Stimulated activated memory B cell treated with anti-CD40 and anti-IgM and Interleukin-4, amounts not matched to agents 10 μg/mL and 1 μg/mL and 100 μg/mL, for 72 hours (primary cell): ENCODE results near the gene CCL25.
"Not testable (repeated sequence)": the region's sequence is repeated elsewhere in the genome, so short reads cannot be mapped to it uniquely, and the experiment has no call there.

Experiments
- ATAC-seq: fragments of 150-1000 bp; cut with Tn5 transposase; 2 replicates; pipeline ENCODE4 v1.10.0; 2021
- H3K27ac Mint-ChIP-seq: one replicate; pipeline ENCODE4 v1.8.0; 2022; ENCODE audit warnings: mild to moderate bottlenecking, mixed read lengths
- H3K27me3 Mint-ChIP-seq: one replicate; pipeline ENCODE4 v1.8.0; 2022; ENCODE audit warnings: mixed read lengths
- H3K36me3 Mint-ChIP-seq: one replicate; pipeline ENCODE4 v1.8.0; 2022; ENCODE audit warnings: mixed read lengths
- H3K4me1 Mint-ChIP-seq: one replicate; pipeline ENCODE4 v1.8.0; 2022; ENCODE audit warnings: mixed read lengths
- H3K4me3 Mint-ChIP-seq: one replicate; pipeline ENCODE4 v1.8.0; 2022; ENCODE audit warnings: mild to moderate bottlenecking, moderate library complexity, mixed read lengths
- H3K9me3 Mint-ChIP-seq: one replicate; pipeline ENCODE4 v1.8.0; 2022; ENCODE audit warnings: mixed read lengths

The CCL25 gene, protein sequence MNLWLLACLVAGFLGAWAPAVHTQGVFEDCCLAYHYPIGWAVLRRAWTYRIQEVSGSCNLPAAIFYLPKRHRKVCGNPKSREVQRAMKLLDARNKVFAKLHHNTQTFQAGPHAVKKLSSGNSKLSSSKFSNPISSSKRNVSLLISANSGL

DNA sequence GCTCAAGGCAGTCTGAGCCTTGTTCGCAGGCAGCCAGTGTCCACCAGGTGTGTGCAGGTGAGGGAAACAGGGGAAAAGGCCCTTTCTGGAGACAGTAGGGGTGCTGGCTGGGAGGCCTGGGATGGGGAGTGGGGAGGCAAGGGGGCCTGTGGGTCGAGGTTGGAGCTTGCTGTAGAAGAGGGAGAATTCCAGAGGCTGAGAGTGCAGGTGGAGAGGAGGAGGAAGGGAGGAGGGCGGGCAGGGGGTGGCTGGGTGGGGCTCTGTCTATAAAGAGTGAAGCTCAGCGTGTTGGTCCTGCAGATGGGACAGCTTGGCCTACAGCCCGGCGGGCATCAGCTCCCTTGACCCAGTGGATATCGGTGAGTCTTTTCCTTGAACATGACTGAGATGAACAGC, at the start of gene CCL25:
TSS of gene CCL25 (plus strand) at position 297 of the 396 bp plus-strand sequence. CDS start 290 bp downstream, outside the sequence.
- Mint-ChIP-seq H3K4me1 (peaks cover 20% of the 10 kb centered on the region), H3K27me3 (no peaks in the 10 kb centered on the region), H3K36me3 (no peaks in the 10 kb centered on the region), H3K4me3 (no peak within 1 kb of the TSS), H3K9me3 (no peaks in the 10 kb centered on the region), H3K27ac (peak within 1 kb of the TSS; percentile 49)
- no peak for ATAC-seq

GRCh38 chr19:8004001-8004400, 48.6 kb upstream of the CCL25 start:
- no peaks in the 10 kb centered on the region for H3K9me3 Mint-ChIP-seq
- H3K4me1 Mint-ChIP-seq, result peaks cover 55% of the 10 kb centered on the region
- no peaks in the 10 kb centered on the region for H3K27me3 Mint-ChIP-seq
- H3K4me3 Mint-ChIP-seq, result peak overlapping the region; percentile 87
- no peak for ATAC-seq
- H3K36me3 Mint-ChIP-seq, result peaks cover 13% of the 10 kb centered on the region
- H3K27ac Mint-ChIP-seq, result peak overlapping the region; percentile 64

GRCh38 chr19:8004723-8005513, 47.6 kb upstream of the CCL25 start:
- no peaks in the 10 kb centered on the region for H3K27me3 Mint-ChIP-seq
- peak overlapping the region; percentile 87 for H3K4me3 Mint-ChIP-seq
- peak overlapping the region; percentile 64 for H3K27ac Mint-ChIP-seq
- H3K4me1 Mint-ChIP-seq, result peaks cover 48% of the 10 kb centered on the region
- ATAC-seq, result peak; percentile 69
- no peaks in the 10 kb centered on the region for H3K9me3 Mint-ChIP-seq
- H3K36me3 Mint-ChIP-seq, result peaks cover 13% of the 10 kb centered on the region

GRCh38 chr19:8005534-8006256, 46.9 kb upstream of the CCL25 start, which contains the start of gene ELAVL1:
Gene ELAVL1, minus strand, starts transcription at chr19:8005641. Its CDS starts 13,826 bp downstream, at chr19:7991815.
- peak within 1 kb of the TSS; percentile 64 for H3K27ac Mint-ChIP-seq
- peak within 1 kb of the TSS; percentile 87 for H3K4me3 Mint-ChIP-seq
- no peaks in the 10 kb centered on the region for H3K9me3 Mint-ChIP-seq
- peaks cover 13% of the 10 kb centered on the region for H3K36me3 Mint-ChIP-seq
- peak; percentile 95 for ATAC-seq
- H3K27me3 Mint-ChIP-seq, result no peaks in the 10 kb centered on the region
- peaks cover 41% of the 10 kb centered on the region for H3K4me1 Mint-ChIP-seq

DNA sequence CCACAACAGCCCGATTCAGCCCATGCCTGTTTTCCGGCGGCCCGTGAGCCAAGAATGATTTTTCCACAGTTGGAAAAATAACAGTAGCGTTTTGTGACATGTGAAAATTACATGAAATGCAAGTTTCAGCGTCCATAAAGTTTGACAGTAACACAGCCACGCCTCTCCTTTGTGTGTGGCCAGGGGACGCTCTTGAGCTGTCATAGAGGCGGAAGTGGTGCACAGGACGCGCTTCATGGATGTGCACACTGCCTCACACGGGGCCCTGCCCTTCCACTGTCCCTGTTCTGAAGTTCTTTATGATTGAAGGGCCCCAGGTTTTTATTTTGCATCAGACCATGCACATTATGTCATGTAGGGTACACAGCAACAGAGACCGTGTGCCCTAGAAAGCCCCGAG, 34.8 kb upstream of the CCL25 start:
- Mint-ChIP-seq H3K27me3 (no peaks in the 10 kb centered on the region), H3K9me3 (no peaks in the 10 kb centered on the region), H3K27ac (no peak overlapping the region), H3K36me3 (no peaks in the 10 kb centered on the region), H3K4me1 (peaks cover 11% of the 10 kb centered on the region), H3K4me3 (no peak overlapping the region)
- ATAC-seq, result peak; percentile 85

DNA sequence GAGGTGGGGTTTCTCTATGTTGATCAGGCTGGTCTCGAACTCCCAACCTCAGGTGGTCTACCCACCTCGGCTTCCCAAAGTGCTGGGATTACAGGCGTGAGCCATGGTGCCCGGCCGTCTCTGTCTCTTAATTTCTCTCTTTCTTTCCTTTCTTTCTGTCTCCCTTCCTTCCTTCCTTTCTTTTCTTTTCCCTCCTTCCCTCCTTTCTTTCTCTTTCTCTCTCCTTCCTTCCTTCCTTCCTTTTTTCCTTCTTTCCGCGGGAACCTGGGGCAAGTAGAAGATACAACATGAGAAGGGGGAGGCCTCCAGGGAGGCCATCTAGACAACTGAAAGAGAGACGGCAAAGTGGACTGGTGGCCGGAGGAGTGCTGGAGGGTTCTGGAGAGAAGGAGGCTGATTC, 31.9 kb upstream of the CCL25 start:
- Mint-ChIP-seq H3K27me3 (no peaks in the 10 kb centered on the region), H3K27ac (no peak overlapping the region), H3K9me3 (no peaks in the 10 kb centered on the region)

GRCh38 chr19:8021374-8021773, 31.2 kb upstream of the CCL25 start:
- Mint-ChIP-seq H3K36me3 (no peaks in the 10 kb centered on the region), H3K9me3 (no peaks in the 10 kb centered on the region), H3K4me3 (no peak overlapping the region), H3K27me3 (no peaks in the 10 kb centered on the region), H3K4me1 (peaks cover 11% of the 10 kb centered on the region), H3K27ac (no peak overlapping the region)
- no peak for ATAC-seq

More for the DNA sequence above, 31.9 kb upstream of the CCL25 start:
- H3K4me1 Mint-ChIP-seq, result peaks cover 11% of the 10 kb centered on the region
- no peak for ATAC-seq
- no peaks in the 10 kb centered on the region for H3K36me3 Mint-ChIP-seq
- no peak overlapping the region for H3K4me3 Mint-ChIP-seq

GRCh38 chr19:8022275-8022674, 30.3 kb upstream of the CCL25 start:
- Mint-ChIP-seq H3K27ac (no peak overlapping the region), H3K4me1 (peaks cover 9% of the 10 kb centered on the region), H3K4me3 (no peak overlapping the region), H3K27me3 (no peaks in the 10 kb centered on the region), H3K36me3 (no peaks in the 10 kb centered on the region), H3K9me3 (no peaks in the 10 kb centered on the region)
- no peak for ATAC-seq

DNA sequence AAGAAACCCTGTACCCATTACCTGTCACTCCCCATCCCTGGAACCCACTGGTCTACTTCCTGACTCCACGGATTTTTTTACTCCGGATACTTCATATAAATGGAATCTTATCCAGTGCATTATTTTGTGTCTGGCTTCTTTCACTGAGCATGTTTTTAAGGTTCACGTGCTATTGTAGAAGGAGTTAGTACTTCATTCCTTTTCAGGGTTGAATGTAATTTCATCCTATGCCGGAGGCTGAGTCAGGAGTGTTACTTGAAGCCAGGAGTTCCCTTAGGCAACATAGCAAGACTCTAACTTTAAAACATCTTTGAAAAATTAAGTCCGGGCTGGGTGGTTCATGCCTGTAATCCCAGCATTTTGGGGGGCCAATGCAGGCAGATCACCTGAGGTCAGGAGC, 29.2 kb upstream of the CCL25 start:
- no peaks in the 10 kb centered on the region for H3K4me1 Mint-ChIP-seq
- no peaks in the 10 kb centered on the region for H3K36me3 Mint-ChIP-seq

DNA sequence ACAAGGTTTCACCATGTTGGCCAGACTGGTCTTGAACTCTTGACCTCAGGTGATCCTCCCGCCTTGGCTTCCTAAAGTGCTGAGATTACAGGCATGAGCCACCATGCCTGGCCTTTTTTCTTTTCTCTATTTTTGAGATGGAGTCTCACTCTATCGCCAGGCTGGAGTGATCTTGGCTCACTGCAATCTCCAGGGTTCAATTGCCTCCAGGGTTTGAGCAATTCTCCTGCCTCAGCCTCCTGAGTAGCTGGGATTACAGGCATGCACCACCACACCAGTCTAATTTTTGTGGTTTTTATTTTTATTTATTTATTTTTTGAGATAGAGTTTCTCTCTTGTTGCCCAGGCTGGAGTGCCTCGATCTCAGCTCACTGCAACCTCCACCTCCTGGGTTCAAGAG, 28.3 kb upstream of the CCL25 start:
- ATAC-seq, H3K27ac Mint-ChIP-seq, H3K9me3 Mint-ChIP-seq, H3K4me3 Mint-ChIP-seq, H3K4me1 Mint-ChIP-seq, H3K27me3 Mint-ChIP-seq, H3K36me3 Mint-ChIP-seq: not testable (repeated sequence)

More for the DNA sequence above, 29.2 kb upstream of the CCL25 start:
- H3K27me3 Mint-ChIP-seq, result no peaks in the 10 kb centered on the region
- no peak for ATAC-seq
- no peaks in the 10 kb centered on the region for H3K9me3 Mint-ChIP-seq
- H3K27ac Mint-ChIP-seq, result no peak overlapping the region
- no peak overlapping the region for H3K4me3 Mint-ChIP-seq

DNA sequence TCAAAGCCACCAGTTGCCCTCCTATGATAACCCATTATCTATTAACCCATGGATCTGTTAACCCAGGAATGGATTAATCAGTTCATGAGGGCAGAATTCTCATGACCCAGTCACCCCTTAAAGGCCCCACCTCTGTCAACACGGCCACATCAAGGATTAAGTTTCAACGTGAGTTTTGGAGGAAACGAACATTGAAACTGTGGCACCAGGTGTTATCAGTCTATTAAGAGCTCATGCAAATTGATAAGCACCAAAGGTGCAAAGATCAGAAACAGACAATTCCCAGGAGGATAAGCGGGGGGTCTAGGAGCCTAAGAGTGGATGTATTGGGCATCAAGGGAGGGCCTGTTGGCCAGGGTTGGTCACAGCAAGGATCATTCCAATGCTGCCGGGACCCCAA, 27.2 kb upstream of the CCL25 start:
- Mint-ChIP-seq H3K4me1 (no peaks in the 10 kb centered on the region), H3K27ac (no peak overlapping the region), H3K27me3 (peaks cover 8% of the 10 kb centered on the region), H3K9me3 (no peaks in the 10 kb centered on the region), H3K36me3 (no peaks in the 10 kb centered on the region), H3K4me3 (no peak overlapping the region)
- ATAC-seq, result no peak

GRCh38 chr19:8028951-8029491, 23.5 kb upstream of the CCL25 start:
- Mint-ChIP-seq H3K9me3 (no peaks in the 10 kb centered on the region), H3K4me3 (no peak overlapping the region), H3K27me3 (peaks cover 26% of the 10 kb centered on the region), H3K4me1 (no peaks in the 10 kb centered on the region), H3K27ac (no peak overlapping the region), H3K36me3 (no peaks in the 10 kb centered on the region)
- no peak for ATAC-seq

DNA sequence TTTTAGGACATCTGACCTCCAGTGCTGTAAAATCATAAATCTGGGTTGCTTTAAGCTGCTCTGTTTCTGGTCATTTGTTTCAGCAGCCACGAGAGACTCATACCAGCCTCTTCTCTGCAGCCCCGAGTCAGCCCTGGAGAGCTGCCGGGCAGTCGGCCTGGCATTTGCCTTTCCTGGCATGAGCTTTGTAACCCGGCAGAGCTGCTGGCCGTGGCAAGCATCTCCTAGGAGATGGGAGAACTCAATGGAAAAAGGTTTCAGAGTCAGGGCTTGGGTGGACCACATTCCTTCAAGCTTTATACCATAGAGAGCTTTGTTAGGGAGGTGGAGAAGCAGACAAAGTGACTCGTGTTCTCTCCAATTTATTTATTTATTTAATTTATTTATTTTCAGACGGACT, 21.6 kb upstream of the CCL25 start:
- Mint-ChIP-seq H3K27me3 (peaks cover 28% of the 10 kb centered on the region), H3K4me1 (no peaks in the 10 kb centered on the region), H3K27ac (no peak overlapping the region), H3K9me3 (no peaks in the 10 kb centered on the region), H3K36me3 (no peaks in the 10 kb centered on the region), H3K4me3 (no peak overlapping the region)
- no peak for ATAC-seq

DNA sequence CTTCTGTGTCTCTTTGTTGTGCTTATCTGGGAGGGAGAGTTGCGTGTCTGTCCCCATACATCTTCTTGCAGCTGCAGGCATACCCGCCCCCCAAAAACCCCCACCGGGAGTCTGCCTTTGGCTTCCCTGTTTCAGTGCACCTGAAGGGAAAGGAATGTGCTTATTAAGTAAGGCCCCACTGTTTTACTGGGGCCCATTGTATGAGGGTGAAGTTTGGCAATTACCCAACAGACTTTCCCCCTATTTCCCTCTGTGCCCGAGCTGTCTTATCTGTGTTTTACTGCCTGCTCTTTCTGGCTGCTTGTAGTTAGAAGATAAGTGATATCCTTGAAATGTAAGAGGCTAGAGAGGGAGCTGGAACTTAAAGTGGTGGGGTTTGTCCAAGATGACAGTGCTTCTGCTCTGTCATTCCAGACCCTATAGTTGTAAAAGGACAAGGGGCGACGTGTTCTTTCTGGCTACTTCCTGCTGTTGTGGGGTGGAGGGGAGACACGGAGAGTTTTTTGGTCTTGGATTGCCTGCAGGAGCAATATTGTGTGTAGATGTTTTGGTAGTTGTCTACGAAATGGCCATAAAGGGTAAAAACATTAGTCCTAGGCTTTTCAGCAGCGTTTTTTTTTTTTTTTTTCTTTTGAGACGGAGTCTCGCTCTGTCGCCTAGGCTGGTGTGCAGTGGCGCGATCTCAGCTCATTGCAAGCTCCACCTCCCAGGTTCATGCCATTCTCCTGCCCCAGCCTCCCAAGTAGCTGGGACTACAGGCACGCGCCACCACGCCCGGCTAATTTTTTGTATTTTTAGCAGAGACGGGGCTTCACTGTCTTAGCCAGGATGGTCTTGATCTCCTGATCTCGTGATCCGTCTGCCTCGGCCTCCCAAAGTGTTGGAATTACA, 19.0 kb upstream of the CCL25 start:
- H3K9me3 Mint-ChIP-seq, ATAC-seq, H3K36me3 Mint-ChIP-seq, H3K4me3 Mint-ChIP-seq, H3K4me1 Mint-ChIP-seq, H3K27ac Mint-ChIP-seq: not testable (repeated sequence)
- peaks cover 46% of the 10 kb centered on the region for H3K27me3 Mint-ChIP-seq

GRCh38 chr19:8034178-8034525, 18.4 kb upstream of the CCL25 start:
- H3K4me3 Mint-ChIP-seq, result no peak overlapping the region
- no peaks in the 10 kb centered on the region for H3K4me1 Mint-ChIP-seq
- no peaks in the 10 kb centered on the region for H3K9me3 Mint-ChIP-seq
- no peak overlapping the region for H3K27ac Mint-ChIP-seq
- peaks cover 46% of the 10 kb centered on the region for H3K27me3 Mint-ChIP-seq
- H3K36me3 Mint-ChIP-seq, result no peaks in the 10 kb centered on the region
- no peak for ATAC-seq
